OCI-M1 (cell line): Measurements from ENCODE around the gene NTN3.

Experiments used
- DNase-seq: peaks from one replicate; lab custom pipeline; 2025; lab: John Stamatoyannopoulos, UW

NTN3 gene

GRCh38 chr16:2514333-2515179 is 43.5 kb downstream of the NTN3 start:
- DNase-seq, result peak; percentile 32

DNA sequence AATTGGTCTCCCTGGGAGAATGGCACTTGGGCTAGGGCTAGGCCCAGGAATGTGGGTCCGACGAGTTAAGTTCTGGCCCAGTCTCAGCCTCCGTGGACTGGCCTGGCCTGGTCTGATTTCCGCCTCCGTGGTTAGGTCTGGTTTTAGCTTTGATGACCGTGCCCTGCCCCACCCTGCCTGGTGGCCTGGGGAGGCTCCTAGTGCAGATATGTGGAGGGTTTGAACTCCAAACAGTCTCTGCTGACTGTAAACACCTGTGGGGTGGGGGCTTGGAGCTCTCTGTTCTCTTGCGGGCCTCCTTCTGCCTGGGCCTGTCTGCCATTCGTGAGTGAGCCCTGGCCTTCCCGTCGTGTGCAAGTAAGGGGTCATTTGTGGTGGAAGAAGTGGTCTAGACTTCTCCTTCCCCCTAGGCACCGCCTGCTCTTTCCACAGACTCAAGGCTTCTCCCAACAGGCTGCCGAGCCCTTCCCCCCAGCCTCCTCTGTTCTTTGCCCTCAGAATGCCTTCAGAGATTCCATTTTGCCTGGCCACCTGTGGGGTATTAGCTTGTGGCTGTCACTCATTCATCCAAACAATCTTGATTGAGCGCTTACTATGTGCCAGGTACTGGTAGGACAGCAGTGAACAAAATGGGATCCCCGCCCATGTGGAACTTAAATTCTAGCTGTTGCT is 44.2 kb downstream of the NTN3 start:
- DNase-seq, result peak; percentile 44

- DNase-seq, result peak; percentile 25
Measured at GRCh38 chr16:2516391-2517240, 45.5 kb downstream of the NTN3 start.

GRCh38 chr16:2517954-2518605 is 47.0 kb downstream of the NTN3 start:
- DNase-seq, result no peak

- DNase-seq, result no peak
Measured at GRCh38 chr16:2518823-2519710, 48.0 kb downstream of the NTN3 start.

DNA sequence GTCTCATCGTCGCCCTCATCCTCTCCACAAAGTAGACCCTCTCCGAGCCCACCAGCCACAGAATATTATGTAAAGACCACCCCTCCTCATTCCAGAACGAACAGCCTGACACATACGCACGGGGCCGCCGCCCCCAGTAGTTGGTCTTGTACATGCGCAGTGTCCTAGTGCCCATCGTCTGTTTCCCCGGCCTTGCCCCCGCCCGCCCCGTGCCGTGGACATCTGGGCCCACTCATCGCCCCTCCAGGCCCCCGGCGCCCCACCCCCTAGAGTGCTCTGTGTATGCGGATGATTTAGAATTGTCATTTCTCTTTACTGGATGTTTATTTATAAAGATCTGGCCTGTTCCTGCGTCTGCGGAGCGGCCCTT is 48.6 kb downstream of the NTN3 start:
- DNase-seq, result no peak

GRCh38 chr16:2520097-2520783 is 49.1 kb downstream of the NTN3 start, which contains the start of gene AMDHD2:
AMDHD2 (plus strand) TSS chr16:2520371; CDS start chr16:2520459, 88 bp downstream.
- peak; percentile 94 for DNase-seq

DNA sequence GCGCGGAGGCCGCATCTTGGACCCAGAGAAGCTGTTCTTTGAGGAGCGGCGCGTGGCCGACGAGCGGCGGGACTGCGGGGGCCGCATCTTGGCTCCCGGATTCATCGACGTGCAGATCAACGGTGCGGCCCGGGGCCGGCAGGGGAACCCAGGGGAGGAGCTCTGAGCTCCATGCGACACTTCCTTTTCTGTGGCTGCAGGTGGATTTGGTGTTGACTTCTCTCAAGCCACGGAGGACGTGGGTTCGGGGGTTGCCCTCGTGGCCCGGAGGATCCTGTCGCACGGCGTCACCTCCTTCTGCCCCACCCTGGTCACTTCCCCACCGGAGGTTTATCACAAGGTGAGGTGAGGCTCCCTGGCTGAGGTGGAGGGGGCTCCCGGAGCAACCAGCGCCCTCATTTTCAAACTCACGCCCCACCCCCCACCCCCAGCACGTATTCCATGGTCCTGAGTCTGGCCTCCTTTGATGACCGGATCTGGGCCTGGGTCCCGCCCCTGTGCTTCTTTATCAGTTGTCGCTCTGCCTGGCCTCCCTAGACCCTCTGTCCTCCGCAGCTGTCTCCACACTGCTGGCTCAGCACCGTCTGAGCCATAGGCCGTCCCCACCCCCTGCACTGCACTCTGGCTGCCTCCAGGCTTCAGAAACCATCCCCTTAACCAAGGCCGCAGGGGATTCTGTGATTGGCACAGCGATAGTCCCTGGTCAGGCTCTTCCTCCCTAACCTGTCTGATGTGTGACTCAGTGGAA is 49.9 kb downstream of the NTN3 start:
- peak; percentile 73 for DNase-seq
